SK-N-MC (cell line): ENCODE results near the gene AFF2.

Experiments used
- EZH2 ChIP-seq: fragments of 200-600 bp; sonication (generic); IDR thresholded peaks from one replicate; pipeline ENCODE4 v1.6.1; 2017; ENCODE audit warnings: antibody characterized with exemption
- POLR2AphosphoS5 ChIP-seq: IDR thresholded peaks from 2 replicates; pipeline ENCODE4 v1.6.1; 2012; ENCODE audit warnings: mild to moderate bottlenecking, low read depth, low read length, borderline replicate concordance

- no peak for TF ChIP-seq POLR2AphosphoS5
- TF ChIP-seq EZH2 = no peak
Measured at GRCh38 chrX:148542481-148543255, 42.3 kb downstream of the AFF2 start.
